GDM1 (cell line): Measurements from ENCODE around the gene ARHGAP20.
"Not testable (repeated sequence)": the region's sequence is repeated elsewhere in the genome, so short reads cannot be mapped to it uniquely, and the experiment has no call there.

Experiments
- DNase-seq: peaks from one replicate; lab custom pipeline; 2025; lab: John Stamatoyannopoulos, UW

Gene ARHGAP20

GRCh38 chr11:110713449-110713776 lies 1.2 kb upstream of the ARHGAP20 start:
- DNase-seq: no peak

GRCh38 chr11:110712659-110713448 lies 617 bp upstream of the ARHGAP20 start:
- no peak for DNase-seq

- no peak for DNase-seq
Observed at GRCh38 chr11:110711448-110711775, 825 bp downstream of the ARHGAP20 start.

GRCh38 chr11:110710628-110711381 lies 1.4 kb downstream of the ARHGAP20 start:
- DNase-seq: no peak

GRCh38 chr11:110704210-110704864 lies 7.9 kb downstream of the ARHGAP20 start:
- no peak for DNase-seq

GRCh38 chr11:110691926-110692325 lies 20.3 kb downstream of the ARHGAP20 start:
- DNase-seq: no peak

GRCh38 chr11:110689306-110689705 lies 22.9 kb downstream of the ARHGAP20 start:
- no peak for DNase-seq

GRCh38 chr11:110679323-110679975 lies 32.8 kb downstream of the ARHGAP20 start:
- DNase-seq: no peak

- DNase-seq: no peak
Observed at GRCh38 chr11:110675548-110675947, 36.7 kb downstream of the ARHGAP20 start.

GRCh38 chr11:110665689-110666465 lies 46.4 kb downstream of the ARHGAP20 start:
- DNase-seq: no peak

- DNase-seq: no peak
Observed at GRCh38 chr11:110655967-110656366, 56.3 kb downstream of the ARHGAP20 start.

- no peak for DNase-seq
Observed at GRCh38 chr11:110654456-110654855, 57.8 kb downstream of the ARHGAP20 start.

- DNase-seq: no peak
Observed at GRCh38 chr11:110645253-110645652, 67.0 kb downstream of the ARHGAP20 start.

GRCh38 chr11:110634370-110634769 lies 77.9 kb downstream of the ARHGAP20 start:
- DNase-seq: no peak

- DNase-seq: no peak
Observed at GRCh38 chr11:110631551-110631950, 80.7 kb downstream of the ARHGAP20 start.

GRCh38 chr11:110629594-110629993 lies 82.6 kb downstream of the ARHGAP20 start:
- no peak for DNase-seq

GRCh38 chr11:110621826-110622225 lies 90.4 kb downstream of the ARHGAP20 start:
- no peak for DNase-seq

- DNase-seq: not testable (repeated sequence)
Observed at GRCh38 chr11:110619366-110619765, 92.9 kb downstream of the ARHGAP20 start.

GRCh38 chr11:110614031-110614430 lies 98.2 kb downstream of the ARHGAP20 start:
- no peak for DNase-seq

GRCh38 chr11:110613197-110613918 lies 98.9 kb downstream of the ARHGAP20 start:
- DNase-seq: no peak

- no peak for DNase-seq
Observed at GRCh38 chr11:110606415-110606814, 105.8 kb downstream of the ARHGAP20 start.
